Stimulated activated CD4-positive, alpha-beta T cell treated with anti-CD3 and anti-CD28 coated beads, Interleukin-15, amount 100 ng/mL, for 1 hour (primary cell): ENCODE data around the gene C19orf44.

ENCODE experiments used
- DNase-seq, 2 donors: peaks; one replicate each; pipeline ENCODE4 v3.0.0-alpha.2; 2020; ENCODE audit warnings: low read depth in 1 of 2, low spot score in 1 of 2

The C19orf44 gene

GRCh38 chr19:16516381-16516780, 20.2 kb downstream of the C19orf44 start:
- no peak for DNase-seq

DNA sequence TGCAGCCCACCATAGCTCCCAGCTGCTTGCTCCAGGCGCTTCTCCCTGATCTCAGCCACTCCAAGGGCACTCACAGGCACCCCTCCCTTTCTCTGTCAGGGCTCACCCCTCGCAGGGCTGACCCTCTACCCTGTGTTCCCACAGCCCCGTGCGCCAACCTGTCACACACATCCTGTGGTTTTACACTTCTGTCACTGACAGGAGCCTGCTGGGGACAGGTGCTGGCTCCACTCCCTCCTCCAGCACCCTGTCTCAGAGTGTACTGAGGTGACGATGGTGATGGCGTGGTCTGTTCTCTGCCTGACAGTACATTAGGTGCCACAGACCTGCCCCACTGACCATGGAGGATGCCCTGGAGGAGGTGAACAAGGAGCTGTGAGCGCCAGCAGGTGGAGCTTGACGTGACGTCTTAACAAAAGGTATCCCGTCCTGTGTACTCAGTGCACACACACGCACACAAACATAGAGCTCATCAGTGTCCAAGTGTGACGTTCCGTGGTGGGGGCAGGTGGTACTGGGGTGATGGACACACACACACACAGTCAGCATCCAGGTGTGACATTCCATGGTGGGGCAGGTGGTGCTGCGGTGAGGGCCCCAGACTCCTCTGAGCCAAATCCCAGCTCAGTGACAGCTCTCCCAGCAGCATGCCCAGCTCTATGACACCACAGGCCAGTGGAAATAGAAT, 20.9 kb downstream of the C19orf44 start:
- no peak for DNase-seq

DNA sequence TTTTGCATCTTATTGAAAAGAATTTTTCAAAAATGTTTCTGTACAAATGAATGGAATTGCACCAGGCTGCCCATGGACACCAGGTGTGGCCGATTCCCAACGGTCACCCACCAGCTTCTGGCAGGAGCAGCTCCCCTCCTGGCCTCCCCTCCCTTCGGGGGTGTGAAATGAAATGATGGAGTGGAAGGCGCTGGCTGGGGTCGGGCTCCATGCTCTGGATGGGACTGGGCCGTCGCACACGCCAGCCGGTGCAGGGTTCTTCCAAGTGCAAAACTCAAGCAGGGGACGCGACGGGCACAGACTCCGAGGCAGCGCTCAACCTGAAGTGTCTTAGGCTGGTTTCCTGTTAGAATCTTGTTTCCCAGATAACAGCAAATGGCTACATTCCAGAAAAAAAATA, 21.9 kb downstream of the C19orf44 start:
- no peak for DNase-seq

DNA sequence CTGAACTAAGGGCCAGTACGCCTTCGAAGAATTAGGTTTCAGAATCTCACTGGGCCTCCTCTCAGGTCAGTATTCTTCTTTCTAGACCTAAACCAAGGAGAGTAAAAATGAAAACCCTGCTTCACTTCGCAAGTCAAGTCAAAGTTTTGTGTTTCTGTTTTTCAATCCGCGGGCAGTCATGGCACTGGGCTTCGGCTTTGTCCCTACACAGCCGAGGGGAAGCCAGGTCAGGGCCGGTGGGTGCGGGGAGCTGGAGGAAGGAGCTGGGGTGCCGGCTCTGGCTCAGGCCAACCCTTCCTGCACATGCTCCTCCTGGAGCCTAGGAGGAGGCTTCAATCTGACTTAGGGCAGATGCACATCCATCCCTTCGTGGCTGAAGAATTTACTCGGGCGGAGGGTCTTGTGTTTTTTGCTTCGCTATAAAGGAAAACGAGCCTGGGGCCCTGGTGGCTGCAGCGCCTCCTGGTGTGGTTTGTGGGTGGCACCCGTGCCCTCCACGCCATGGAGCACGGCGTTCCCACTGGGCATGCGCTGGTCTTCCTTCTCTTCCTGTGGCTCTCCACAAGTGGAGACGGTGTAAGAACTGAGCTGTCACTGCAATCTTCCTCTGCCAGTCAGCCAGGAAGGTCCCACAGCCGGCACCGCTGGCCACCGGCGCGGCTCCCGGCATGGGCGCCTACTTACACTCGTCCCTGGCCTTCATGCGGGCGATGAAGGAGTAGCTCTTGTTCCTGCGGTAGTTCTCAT, 22.5 kb downstream of the C19orf44 start:
- no peak for DNase-seq

DNA sequence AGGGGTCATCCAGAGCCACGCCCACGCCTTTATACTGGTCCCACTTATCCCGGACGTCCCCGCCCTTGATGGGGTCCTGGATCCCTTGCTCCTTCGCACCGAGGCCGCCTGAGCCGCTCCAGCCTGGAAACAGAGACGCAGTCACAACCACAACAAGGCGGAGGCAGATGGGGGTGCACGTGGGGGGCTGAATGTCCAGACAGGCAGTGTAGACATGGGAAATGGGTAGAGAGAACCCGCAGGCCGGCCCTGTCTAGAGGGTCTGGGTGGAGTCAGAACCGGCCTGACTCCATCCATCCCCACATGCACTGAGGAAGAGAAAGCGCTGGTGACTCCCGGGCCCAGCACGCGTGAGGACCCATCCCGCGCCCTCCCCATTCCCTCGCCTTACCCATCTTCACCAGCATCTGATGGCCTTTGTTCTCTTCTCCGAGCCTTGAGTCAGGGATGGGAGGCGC, 23.1 kb downstream of the C19orf44 start:
- no peak for DNase-seq

GRCh38 chr19:16520074-16520973, 24.1 kb downstream of the C19orf44 start:
- DNase-seq, result no peak

DNA sequence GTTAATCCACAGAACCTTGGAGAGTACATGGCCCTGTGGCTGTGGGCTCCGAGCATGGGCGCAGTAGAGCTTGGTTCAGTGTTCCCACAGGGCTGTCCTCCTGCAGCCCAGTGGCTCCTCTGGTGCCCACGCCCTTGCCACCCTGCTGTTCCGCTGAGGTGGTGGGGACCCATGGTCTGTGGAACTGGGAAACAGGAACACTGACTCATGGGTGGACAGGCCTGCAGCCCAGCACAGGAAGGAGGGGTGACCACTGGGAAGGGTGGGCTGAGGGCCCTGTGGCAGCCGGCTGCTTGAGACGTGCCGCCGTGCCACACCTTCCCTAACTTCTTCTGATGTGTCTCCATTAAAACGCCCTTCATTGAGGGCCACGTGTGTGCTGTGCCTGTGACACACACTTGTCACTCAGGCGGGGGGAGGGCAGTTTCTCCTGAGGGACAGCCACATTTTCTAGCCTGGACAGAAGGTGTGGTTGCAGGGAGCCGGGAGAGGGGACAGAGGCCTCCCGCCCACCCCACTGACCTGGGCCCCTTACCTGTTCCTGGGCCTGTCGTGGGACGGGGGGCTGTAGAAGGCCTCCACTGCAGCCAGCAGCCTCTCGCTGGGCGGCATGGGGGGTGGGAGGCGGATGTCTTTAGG, 24.9 kb downstream of the C19orf44 start:
- DNase-seq, result no peak

GRCh38 chr19:16521715-16522289, 25.6 kb downstream of the C19orf44 start:
- no peak for DNase-seq

GRCh38 chr19:16522559-16523377, 26.6 kb downstream of the C19orf44 start:
- no peak for DNase-seq

GRCh38 chr19:16524991-16525734, 29.0 kb downstream of the C19orf44 start:
- no peak for DNase-seq

DNA sequence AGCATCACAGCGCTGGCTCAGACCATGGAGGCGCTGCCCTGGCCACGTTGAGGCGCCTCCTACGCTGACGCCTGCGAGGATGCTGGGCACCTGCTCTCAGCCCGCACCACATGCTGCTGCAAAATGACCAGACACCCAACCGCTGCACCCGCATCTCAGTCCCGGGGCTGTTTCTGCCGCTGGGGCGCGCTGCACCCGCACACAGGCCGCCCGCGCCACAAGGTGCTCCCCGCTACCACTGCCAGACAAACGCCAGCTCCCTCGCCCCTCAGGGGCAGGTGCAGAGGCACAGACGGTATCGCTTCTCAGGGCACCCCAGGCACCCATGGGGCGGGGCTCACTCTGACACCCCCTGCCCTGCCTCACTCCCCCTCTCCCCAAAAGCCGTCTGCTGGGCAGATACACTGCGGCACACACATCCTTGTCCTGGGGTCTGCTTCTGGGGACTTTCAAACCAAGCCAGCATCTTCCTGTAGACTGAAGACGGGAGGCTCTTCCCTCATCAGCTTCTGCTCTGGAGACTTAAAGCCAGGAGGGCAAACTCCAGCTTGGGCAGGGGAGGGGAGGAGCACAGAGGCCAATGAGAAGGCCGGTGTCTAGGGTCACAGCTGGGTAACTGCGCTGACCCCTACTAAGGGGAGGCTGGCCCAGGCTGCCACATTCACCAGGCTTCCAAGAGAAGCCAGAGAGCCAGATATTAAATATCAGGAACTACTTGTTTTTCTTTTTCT, 29.7 kb downstream of the C19orf44 start:
- no peak for DNase-seq

- DNase-seq, result no peak
Measured at GRCh38 chr19:16527334-16527935, 31.2 kb downstream of the C19orf44 start.

GRCh38 chr19:16527971-16528521, 31.9 kb downstream of the C19orf44 start:
- no peak for DNase-seq

- no peak for DNase-seq
Measured at GRCh38 chr19:16529466-16530144, 33.4 kb downstream of the C19orf44 start.

DNA sequence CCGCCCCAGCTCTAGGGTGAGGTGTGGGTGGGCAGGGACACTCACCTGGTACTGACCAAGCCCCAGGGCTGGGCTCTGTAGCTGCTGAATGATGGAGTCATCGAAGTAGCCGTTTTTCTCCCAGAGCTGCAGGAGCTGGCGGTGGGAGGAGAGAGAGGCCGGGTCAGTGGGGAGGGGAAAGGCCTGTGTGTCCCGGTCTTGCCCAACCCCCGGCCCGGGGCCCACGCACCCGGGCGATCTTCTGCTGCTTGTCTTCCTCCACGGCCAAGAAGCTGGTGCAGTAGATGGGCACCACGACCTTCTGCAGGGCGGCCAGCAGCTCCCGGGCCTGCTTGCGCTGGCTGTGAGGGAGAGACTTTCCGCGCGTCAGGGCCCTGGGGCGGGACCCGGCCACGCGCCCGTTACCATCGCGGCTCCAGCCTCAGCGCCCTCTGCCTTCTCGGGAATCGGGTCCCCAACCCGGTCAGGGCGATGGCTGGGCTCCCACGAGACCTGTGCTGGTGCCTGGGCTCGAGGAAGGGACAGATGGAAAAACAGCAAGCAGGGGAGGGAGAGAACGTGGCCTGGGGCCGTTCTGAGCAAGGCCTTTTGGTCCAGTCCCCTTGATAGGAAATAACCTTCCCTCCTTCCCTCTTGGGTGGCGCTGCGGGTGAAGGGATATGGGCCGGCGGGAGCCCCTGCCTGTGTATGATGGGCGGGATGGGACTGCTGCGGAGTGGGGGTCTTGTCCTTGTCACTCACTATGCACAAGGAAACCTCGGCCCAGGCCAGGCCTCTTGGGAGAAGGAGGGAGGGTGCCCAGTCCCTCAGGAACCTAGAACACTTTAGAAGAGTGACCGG, 34.6 kb downstream of the C19orf44 start:
- DNase-seq, result no peak

GRCh38 chr19:16531380-16531669, 35.1 kb downstream of the C19orf44 start:
- no peak for DNase-seq
